GM21381 (cell line): ENCODE data around the gene TSKS.

Experiments
- ATAC-seq: cut with Tn5 transposase; IDR thresholded peaks from one replicate; pipeline ENCODE4 v1.9.1; 2021; ENCODE audit warnings: mild to moderate bottlenecking, moderate library complexity; ENCODE audit not compliant: unreplicated experiment

The TSKS gene

GRCh38 chr19:49718991-49719390, 44.1 kb downstream of the TSKS start:
- no peak for ATAC-seq

- ATAC-seq: no peak
Measured at GRCh38 chr19:49718511-49718910, 44.6 kb downstream of the TSKS start.

GRCh38 chr19:49716154-49716553, 47.0 kb downstream of the TSKS start:
- ATAC-seq: no peak

- ATAC-seq: no peak
Measured at GRCh38 chr19:49713236-49713845, 49.8 kb downstream of the TSKS start.

- ATAC-seq: no peak
Measured at GRCh38 chr19:49712397-49712859, 50.7 kb downstream of the TSKS start.

GRCh38 chr19:49710372-49710951, 52.6 kb downstream of the TSKS start:
- no peak for ATAC-seq

GRCh38 chr19:49705919-49706318, 57.2 kb downstream of the TSKS start:
- ATAC-seq: no peak

- no peak for ATAC-seq
Measured at GRCh38 chr19:49704888-49705642, 58.0 kb downstream of the TSKS start.

- ATAC-seq: no peak
Measured at GRCh38 chr19:49701271-49701786, 61.8 kb downstream of the TSKS start.

GRCh38 chr19:49700563-49700962, 62.5 kb downstream of the TSKS start:
- ATAC-seq: no peak

- ATAC-seq: no peak
Measured at GRCh38 chr19:49699364-49699763, 63.7 kb downstream of the TSKS start.

- no peak for ATAC-seq
Measured at GRCh38 chr19:49696865-49697264, 66.2 kb downstream of the TSKS start.

- no peak for ATAC-seq
Measured at GRCh38 chr19:49696115-49696514, 67.0 kb downstream of the TSKS start.

- ATAC-seq: no peak
Measured at GRCh38 chr19:49692147-49692506, 71.0 kb downstream of the TSKS start.

- ATAC-seq: no peak
Measured at GRCh38 chr19:49691243-49692146, 71.6 kb downstream of the TSKS start.

- no peak for ATAC-seq
Measured at GRCh38 chr19:49690656-49691242, 72.4 kb downstream of the TSKS start, which contains the start of gene CPT1C. TSS of gene CPT1C (plus strand) at chr19:49691116. CDS start at chr19:49692253, 1,137 bp downstream.

- ATAC-seq: no peak
Measured at GRCh38 chr19:49690079-49690655, 72.9 kb downstream of the TSKS start.
